NOMO-1 treated with dmso at 0.1 percent for 144 hours (cell line): Measurements from ENCODE around the gene SDF2L1.
"Not testable (repeated sequence)": the region's sequence is repeated elsewhere in the genome, so short reads cannot be mapped to it uniquely, and the experiment has no call there.

ENCODE experiments used
- DNase-seq: peaks from one replicate; lab custom pipeline; 2025; ENCODE audit not compliant: unreplicated experiment; lab: John Stamatoyannopoulos, UW

SDF2L1 gene

DNA sequence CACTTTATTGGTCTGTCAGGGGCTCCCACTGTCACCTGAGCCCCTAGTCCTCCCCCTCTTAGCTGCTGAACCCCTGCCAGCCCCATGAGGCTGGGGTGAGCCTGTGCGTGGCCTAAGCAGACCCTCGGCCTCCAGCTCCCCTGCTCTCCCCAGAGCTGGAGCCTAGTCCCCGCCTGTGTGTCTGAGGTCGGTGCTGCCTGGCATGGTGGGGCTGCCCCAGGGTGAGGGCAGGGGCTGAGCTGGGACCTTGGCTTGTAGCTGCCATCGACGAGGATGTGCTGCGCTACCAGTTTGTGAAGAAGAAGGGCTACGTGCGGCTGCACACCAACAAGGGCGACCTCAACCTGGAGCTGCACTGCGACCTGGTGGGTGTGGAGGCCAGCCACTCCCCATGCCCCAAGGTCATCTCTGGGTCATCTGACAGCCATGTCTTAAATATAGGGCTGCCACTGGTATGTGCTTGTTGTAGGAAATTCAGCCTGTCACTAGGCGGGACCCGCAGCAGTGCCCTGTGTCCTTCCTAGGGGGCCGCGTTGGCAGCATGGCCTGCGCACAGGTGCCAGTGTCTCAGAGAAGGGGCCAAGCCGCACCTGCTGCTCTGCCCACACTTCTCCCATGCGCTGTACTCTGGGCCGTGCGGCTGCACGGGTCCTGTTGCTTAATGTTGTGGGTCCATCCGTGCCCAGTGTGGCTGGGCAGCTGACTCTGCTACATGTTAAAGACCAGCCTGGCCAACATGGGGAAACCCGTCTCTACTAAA lies 44.7 kb downstream of the SDF2L1 start:
- DNase-seq: no peak

DNA sequence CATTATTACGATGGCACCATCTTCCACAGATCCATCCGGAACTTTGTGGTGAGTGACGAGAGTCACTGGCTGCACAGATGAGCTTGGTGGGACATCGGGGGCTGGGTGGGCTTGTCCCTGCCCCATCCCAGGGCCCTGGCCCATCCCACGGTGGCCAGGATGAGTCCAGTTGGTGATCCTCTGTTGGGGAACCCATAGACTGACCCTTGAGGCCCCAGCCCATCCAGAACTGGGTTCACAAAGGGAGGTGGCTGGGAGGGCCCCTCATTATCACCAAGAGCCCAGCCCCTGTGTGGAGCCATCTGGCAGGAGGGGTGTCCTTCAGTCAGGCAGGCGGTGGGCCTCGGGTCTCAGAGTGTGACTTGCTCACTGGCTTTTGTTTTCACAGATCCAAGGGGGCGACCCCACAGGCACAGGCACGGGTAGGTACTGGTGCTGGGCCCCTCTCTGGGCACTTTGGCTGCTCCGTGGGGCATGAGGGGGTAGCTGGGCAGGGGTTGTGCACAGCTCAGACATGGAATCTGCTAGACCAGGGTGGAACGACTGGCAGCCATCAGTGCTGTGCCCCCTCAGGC lies 45.7 kb downstream of the SDF2L1 start:
- DNase-seq: no peak

DNA sequence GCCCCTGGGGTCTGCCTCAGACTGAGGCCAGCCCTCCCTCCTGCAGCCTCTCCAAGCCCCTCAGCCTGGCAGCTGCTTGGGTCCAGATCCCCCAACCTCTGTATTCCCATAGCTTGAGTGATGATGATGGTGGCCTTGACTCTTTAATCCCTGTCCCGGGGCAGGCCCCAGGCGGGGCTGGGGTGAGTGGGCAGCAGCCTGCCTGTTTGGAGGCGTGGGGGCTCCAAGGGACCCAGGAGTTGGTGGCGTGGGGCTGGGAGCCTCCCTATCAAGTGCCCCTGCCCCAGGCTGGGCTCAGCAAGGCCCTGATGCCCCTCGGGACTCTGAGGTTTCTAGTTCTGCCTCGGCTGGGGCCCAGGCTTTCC lies 46.2 kb downstream of the SDF2L1 start:
- no peak for DNase-seq

DNA sequence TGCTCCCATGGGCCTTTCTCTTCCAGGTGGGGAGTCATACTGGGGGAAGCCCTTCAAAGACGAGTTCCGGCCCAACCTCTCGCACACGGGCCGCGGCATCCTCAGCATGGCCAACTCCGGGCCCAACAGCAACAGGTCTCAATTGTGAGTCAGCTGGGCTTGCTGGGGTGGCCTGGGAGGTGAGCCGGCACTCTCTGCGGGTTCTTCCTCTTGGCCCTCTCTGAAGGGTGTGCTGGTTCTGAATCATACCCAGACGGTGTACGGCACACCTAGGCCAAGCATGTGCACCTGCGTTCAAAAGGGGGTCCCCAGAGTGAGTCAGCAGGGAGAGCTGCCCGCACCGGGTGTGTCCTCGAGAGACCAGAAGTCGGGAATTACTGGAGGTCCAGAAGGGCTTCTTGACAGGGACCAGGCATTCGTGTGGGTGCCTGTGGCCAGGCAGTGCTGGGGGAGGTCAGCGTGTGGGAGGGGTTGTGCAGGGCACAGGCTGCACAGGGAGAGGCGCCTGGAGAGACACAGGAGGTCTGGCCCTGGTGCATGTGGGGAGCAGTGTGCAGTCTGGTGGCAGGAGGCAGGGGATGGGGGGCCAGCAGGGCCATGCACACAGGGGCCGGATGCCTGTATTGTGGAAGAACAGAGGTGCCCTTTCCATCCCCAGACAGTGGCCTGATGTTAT lies 46.7 kb downstream of the SDF2L1 start:
- DNase-seq: no peak

DNA sequence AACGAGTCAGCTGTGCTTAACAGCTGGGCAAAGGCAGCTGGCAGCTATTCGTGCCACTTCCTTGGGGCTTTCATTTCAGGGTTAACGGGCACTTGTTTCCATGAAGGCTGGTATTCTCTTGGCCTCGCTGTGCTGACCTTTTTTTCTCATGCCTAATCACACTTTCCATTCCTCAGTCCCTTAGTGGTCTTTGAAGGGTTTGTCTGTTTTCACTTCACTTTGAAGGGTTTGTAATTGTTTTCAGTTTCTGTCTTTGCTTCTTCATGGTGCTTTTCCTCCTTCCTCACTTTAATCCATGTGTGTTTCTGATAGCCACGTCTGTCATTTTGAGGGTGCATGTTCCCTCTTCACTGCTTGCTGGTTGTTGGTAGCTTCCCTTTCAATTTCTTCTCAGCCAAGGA lies 48.3 kb downstream of the SDF2L1 start:
- DNase-seq: no peak

DNA sequence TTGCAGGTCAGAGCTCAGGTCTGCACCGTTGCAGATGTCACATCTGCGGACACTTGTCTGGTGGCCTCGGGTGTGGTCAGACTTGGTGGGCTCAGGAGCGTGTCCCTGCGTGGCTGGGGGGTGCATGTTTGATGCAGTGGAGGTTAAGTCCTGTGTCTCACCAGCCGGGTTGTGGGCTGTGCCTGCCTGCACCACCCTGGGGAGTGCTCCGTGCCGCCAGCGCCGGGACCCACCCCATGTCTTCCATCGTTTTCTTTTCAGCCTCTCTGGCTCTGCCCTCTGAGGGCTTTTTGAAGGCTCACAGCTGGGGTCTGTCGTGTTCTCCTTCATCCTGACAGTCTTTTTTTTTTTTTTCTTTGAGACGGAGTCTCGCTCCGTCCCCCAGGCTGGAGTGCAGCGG lies 49.7 kb downstream of the SDF2L1 start:
- no peak for DNase-seq

DNA sequence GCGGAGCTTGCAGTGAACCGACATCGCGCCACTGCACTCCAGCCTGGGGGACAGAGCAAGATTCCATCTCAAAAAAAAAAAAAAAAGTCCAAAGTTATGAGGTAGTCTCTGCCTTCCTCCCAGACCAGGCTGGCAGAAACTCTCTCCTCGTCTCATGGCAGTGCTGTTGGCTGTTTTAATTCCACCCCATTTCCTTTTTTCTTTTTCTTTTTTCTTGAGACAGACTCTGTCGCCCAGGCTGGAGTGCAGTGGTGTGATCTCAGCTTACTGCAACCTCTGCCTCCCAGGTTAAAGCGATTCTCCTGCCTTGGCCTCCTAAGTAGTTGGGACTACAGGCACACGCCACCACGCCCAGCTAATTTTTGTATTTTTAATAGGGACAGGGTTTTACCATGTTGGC lies 50.8 kb downstream of the SDF2L1 start:
- DNase-seq: not testable (repeated sequence)

DNA sequence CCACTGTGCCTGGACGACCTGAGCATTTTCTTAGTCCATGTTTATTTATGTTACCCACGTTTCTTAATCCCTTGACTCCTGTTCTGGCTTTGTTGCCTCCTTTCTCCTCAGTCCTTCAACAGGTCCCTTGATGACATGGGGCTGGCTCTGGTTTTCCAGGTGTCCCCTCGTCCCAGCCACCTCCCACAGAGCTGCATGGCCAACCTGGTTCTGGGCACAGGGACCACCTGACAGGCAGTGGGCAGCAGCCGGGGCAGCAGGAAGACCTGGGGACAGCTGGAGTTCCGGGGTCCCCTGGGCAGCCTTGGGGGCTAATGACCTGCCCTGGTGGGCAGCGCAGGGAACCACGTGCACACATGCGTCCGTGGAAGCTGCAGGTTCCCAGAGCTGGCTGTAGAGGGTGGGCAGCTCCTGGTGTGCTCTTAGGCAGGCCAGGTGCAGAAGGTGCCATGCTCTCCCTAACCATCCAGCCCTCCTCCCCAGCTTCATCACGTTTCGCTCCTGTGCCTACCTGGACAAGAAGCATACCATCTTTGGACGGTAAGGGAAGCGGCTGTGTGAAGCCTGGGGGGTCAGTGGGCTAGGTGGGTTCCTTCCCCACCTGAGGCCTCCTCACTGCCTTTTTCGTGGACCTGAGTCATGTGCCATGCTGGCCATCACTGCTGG lies 51.4 kb downstream of the SDF2L1 start:
- DNase-seq: no peak
